Prostate gland (tissue), 2 donors: Measurements from ENCODE around the gene POC5.

Experiments
- POLR2AphosphoS5 ChIP-seq: sonication (generic); formaldehyde crosslinking; IDR thresholded peaks from one replicate; pipeline ENCODE4 v1.6.1; 2017; ENCODE audit warnings: antibody characterized with exemption
- TF ChIP-seq, protein P1 (sequence below), 4 experiments: fragments of 200-600 bp in 2 of 4; fragments of 450-650 bp in 2 of 4; sonication (generic) in 2 of 4; IDR thresholded peaks; 1 replicate in 3 of 4; 2 replicates in 1 of 4; pipeline ENCODE4 v1.5.1; 2016 to 2019; ENCODE audit warnings: antibody characterized with exemption in 4 of 4, mild to moderate bottlenecking in 2 of 4, moderate library complexity in 2 of 4

- TF ChIP-seq, protein P1, sequence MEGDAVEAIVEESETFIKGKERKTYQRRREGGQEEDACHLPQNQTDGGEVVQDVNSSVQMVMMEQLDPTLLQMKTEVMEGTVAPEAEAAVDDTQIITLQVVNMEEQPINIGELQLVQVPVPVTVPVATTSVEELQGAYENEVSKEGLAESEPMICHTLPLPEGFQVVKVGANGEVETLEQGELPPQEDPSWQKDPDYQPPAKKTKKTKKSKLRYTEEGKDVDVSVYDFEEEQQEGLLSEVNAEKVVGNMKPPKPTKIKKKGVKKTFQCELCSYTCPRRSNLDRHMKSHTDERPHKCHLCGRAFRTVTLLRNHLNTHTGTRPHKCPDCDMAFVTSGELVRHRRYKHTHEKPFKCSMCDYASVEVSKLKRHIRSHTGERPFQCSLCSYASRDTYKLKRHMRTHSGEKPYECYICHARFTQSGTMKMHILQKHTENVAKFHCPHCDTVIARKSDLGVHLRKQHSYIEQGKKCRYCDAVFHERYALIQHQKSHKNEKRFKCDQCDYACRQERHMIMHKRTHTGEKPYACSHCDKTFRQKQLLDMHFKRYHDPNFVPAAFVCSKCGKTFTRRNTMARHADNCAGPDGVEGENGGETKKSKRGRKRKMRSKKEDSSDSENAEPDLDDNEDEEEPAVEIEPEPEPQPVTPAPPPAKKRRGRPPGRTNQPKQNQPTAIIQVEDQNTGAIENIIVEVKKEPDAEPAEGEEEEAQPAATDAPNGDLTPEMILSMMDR (IDR thresholded peaks at IDR 0.05), result no peak
- TF ChIP-seq POLR2AphosphoS5, result no peak
Measured at GRCh38 chr5:75729321-75729720, 12.1 kb upstream of the POC5 start.
